RWPE2 (cell line): ENCODE results near the gene TPRN.

Experiments
- ATAC-seq: fragments of 200-7000 bp; cut with Tn5 transposase; 3 replicates; pipeline ENCODE4 v1.9.1; 2021; ENCODE audit warnings: low read depth
- DNase-seq: peaks from one replicate; pipeline ENCODE4 v3.0.0-alpha.2; 2020; ENCODE audit warnings: low spot score
- H3K27ac ChIP-seq: fragments of 450-650 bp; 2 replicates; pipeline ENCODE4 v1.5.1; 2017; ENCODE audit warnings: mild to moderate bottlenecking; ENCODE audit not compliant: poor library complexity, severe bottlenecking
- H3K27me3 ChIP-seq: fragments of 250-450 bp; sonication (Bioruptor Pico); 2 replicates; pipeline ENCODE4 v1.5.1; 2021; ENCODE audit warnings: mild to moderate bottlenecking, moderate library complexity; ENCODE audit not compliant: insufficient read depth, poor library complexity, severe bottlenecking
- H3K36me3 ChIP-seq: fragments of 250-450 bp; sonication (Bioruptor Pico); 2 replicates; pipeline ENCODE4 v1.5.1; 2020; ENCODE audit warnings: low read depth, mild to moderate bottlenecking, moderate library complexity
- H3K4me1 ChIP-seq: fragments of 250-450 bp; sonication (Bioruptor Pico); 2 replicates; pipeline ENCODE4 v1.5.1; 2021; ENCODE audit warnings: mild to moderate bottlenecking, moderate library complexity; ENCODE audit not compliant: insufficient read depth, poor library complexity, severe bottlenecking
- H3K4me3 ChIP-seq: fragments of 250-450 bp; sonication (Bioruptor Pico); 2 replicates; pipeline ENCODE4 v1.5.1; 2021; ENCODE audit warnings: mild to moderate bottlenecking, moderate library complexity; ENCODE audit not compliant: severe bottlenecking
- H3K9me3 ChIP-seq: fragments of 250-450 bp; sonication (Bioruptor Pico); 2 replicates; pipeline ENCODE4 v1.5.1; 2021; ENCODE audit warnings: mild to moderate bottlenecking, moderate library complexity; ENCODE audit not compliant: severe bottlenecking
- TF ChIP-seq, protein P1 (sequence below): fragments of 450-650 bp; IDR thresholded peaks from one replicate; pipeline ENCODE4 v1.5.1; 2017; ENCODE audit warnings: mild to moderate bottlenecking, moderate library complexity; ENCODE audit not compliant: poor library complexity, severe bottlenecking

The TPRN gene

DNA sequence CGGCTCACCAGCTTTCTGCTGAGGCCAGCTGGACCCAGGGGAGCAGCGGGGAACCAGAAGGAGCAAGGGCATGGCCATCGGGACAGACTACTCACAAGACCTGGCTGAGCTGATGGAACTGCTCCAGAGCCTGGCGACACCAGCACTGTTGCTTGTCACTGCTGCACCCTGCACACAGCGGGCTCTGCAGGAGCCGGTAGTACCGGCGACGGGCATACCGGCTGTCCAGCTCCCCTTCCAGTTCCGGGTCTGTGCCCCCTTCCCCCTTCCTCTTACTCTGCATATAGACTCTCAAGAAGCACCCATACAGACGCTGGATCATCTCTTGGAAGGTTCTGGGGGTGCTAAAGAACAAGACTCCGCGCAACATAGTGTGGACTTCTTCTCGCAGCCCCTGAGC, 13.2 kb downstream of the TPRN start:
- ATAC-seq (no peak), DNase-seq (no peak)
- Histone ChIP-seq H3K27ac (no peak overlapping the region), H3K36me3 (peaks cover 29% of the 10 kb centered on the region), H3K27me3 (no peaks in the 10 kb centered on the region), H3K4me1 (peaks cover 5% of the 10 kb centered on the region), H3K4me3 (peak overlapping the region; percentile 52), H3K9me3 (no peaks in the 10 kb centered on the region)
- TF ChIP-seq, protein P1, sequence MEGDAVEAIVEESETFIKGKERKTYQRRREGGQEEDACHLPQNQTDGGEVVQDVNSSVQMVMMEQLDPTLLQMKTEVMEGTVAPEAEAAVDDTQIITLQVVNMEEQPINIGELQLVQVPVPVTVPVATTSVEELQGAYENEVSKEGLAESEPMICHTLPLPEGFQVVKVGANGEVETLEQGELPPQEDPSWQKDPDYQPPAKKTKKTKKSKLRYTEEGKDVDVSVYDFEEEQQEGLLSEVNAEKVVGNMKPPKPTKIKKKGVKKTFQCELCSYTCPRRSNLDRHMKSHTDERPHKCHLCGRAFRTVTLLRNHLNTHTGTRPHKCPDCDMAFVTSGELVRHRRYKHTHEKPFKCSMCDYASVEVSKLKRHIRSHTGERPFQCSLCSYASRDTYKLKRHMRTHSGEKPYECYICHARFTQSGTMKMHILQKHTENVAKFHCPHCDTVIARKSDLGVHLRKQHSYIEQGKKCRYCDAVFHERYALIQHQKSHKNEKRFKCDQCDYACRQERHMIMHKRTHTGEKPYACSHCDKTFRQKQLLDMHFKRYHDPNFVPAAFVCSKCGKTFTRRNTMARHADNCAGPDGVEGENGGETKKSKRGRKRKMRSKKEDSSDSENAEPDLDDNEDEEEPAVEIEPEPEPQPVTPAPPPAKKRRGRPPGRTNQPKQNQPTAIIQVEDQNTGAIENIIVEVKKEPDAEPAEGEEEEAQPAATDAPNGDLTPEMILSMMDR, result no peak

DNA sequence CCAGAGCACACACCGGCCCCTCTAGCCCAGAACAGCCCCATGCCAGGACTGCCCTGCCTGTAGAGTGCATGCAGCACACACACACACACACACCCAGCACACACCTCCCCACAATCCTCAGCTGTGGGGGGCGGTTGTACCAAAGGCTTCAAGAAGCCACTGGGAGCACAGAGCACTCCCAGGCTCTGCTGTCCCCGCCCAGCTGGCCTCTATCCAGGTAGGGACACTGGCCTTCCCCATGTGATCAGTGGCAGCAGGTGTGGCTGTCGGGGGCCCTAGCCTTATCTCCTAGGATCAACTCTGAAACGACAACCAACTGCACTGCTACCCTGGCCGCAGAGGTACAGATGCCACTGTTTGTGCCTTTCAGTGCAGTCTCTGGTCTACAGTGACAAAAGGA, 14.2 kb downstream of the TPRN start:
- Histone ChIP-seq H3K9me3 (no peaks in the 10 kb centered on the region), H3K4me1 (peaks cover 5% of the 10 kb centered on the region), H3K4me3 (no peak overlapping the region), H3K27ac (no peak overlapping the region), H3K27me3 (no peaks in the 10 kb centered on the region), H3K36me3 (peaks cover 34% of the 10 kb centered on the region)
- TF ChIP-seq, protein P1, result no peak
- ATAC-seq (no peak), DNase-seq (no peak)

DNA sequence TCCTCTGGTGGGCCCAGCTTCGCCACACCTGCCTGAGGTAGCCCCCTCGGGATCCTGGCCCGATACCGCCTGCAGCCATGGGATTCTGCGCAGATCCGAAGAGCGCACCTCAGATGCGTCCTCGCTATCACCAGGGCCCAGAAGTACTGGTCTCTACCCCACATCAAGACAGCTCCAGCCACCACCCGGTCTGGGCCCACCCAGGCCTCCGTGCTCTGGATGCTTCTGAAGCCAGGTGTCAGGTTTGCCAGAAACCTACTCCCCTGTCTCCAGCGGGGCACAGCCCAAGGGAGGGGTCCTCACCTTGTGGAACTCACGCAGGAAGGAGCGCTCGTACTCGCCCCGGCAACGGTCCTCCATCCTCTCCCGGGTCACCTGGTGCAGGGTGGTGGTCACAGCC, 14.6 kb downstream of the TPRN start:
- no peaks in the 10 kb centered on the region for H3K27me3 ChIP-seq
- H3K4me3 ChIP-seq, result no peak overlapping the region
- no peak for DNase-seq
- H3K36me3 ChIP-seq, result peaks cover 31% of the 10 kb centered on the region
- H3K9me3 ChIP-seq, result no peaks in the 10 kb centered on the region
- no peak for ATAC-seq
- TF ChIP-seq, protein P1, result no peak
- H3K27ac ChIP-seq, result no peak overlapping the region
- H3K4me1 ChIP-seq, result peaks cover 5% of the 10 kb centered on the region

DNA sequence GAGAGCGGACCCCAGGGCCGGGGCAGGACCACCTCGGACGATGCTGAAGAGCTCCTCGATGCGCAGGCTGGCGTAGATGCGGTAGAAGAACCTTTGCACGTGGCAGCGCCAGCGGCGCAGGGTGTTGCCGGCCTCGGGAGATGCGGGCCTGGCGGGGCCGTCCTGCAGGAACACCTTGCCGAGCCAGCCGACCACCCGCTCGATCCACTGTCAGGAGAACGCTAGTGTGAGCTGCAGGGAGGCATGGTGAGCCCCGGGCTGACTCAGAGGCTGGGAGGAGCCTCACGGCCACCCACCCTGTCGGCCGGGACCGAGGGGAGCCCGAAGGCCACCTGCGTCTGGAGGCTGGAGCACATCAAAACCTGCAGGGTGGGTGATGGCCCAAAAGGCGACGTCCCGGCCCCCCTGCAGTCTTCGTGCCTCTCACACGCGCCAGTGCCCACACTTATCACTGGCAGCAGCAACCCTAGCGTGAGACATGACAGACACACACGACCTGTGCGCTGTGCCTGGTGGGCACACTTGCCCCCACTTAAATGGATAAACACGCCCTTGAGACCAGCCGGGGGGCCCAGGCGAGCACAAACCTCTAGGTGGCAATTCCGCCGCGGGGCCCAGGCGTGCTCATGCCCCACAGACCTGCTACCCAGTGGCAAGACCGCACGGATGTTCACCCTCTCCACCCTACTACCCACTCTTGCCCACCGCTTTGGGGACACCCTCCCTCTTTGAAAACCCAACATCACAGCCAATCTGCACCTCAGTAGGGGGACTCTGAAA, 15.5 kb downstream of the TPRN start:
- Histone ChIP-seq H3K27me3 (no peaks in the 10 kb centered on the region), H3K36me3 (peaks cover 35% of the 10 kb centered on the region), H3K9me3 (no peaks in the 10 kb centered on the region), H3K27ac (no peak overlapping the region), H3K4me3 (no peak overlapping the region), H3K4me1 (peaks cover 5% of the 10 kb centered on the region)
- ATAC-seq, result no peak
- no peak for DNase-seq
- TF ChIP-seq, protein P1, result no peak

DNA sequence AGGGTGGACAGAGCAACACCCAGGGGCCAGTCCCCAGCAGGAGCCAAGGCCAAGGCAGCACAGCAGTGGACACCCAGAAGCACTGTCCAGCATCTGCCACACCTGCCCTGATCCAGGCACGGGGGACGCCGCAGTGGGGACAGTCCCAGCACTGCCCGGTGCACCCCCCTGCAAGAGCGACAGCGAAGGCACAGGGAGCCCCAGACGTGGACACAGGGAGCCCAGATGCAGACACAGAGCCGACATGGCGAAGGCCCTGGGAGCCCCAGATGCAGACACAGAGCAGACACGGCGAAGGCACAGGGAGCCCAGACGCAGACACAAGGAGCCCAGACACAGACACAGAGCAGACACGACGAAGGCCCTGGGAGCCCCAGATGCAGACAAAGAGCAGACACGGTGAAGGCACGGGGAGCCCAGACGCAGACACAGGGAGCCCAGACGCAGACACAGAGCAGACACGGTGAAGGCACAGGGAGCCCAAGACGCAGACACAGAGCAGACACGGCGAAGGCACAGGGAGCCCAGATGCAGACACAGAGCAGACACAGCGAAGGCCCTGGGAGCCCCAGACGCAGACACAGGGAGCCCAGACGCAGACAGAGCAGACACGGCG, 16.5 kb downstream of the TPRN start:
- DNase-seq (no peak), ATAC-seq (no peak)
- Histone ChIP-seq H3K27ac (no peak overlapping the region), H3K27me3 (no peaks in the 10 kb centered on the region), H3K9me3 (no peaks in the 10 kb centered on the region), H3K36me3 (peaks cover 33% of the 10 kb centered on the region), H3K4me1 (peaks cover 5% of the 10 kb centered on the region), H3K4me3 (no peak overlapping the region)
- TF ChIP-seq, protein P1, result no peak
